ENCODE data around the gene ZNF564.

- TF ChIP-seq, protein P1, sequence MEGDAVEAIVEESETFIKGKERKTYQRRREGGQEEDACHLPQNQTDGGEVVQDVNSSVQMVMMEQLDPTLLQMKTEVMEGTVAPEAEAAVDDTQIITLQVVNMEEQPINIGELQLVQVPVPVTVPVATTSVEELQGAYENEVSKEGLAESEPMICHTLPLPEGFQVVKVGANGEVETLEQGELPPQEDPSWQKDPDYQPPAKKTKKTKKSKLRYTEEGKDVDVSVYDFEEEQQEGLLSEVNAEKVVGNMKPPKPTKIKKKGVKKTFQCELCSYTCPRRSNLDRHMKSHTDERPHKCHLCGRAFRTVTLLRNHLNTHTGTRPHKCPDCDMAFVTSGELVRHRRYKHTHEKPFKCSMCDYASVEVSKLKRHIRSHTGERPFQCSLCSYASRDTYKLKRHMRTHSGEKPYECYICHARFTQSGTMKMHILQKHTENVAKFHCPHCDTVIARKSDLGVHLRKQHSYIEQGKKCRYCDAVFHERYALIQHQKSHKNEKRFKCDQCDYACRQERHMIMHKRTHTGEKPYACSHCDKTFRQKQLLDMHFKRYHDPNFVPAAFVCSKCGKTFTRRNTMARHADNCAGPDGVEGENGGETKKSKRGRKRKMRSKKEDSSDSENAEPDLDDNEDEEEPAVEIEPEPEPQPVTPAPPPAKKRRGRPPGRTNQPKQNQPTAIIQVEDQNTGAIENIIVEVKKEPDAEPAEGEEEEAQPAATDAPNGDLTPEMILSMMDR (IDR thresholded peaks at IDR 0.05; ENCODE audit: low read depth, low read length, poor library complexity, severe bottlenecking): peak; percentile 99
- TF ChIP-seq EZH2phosphoT487 (IDR thresholded peaks at IDR 0.05; ENCODE audit: borderline replicate concordance, low read length): no peak
Measured at GRCh38 chr19:12564016-12564664, 12.9 kb upstream of the ZNF564 start.

Data from DOHH2 (cell line).